Ureter (tissue), 1 donor: ENCODE data around the gene PMIS2. TPM values are rescaled to one million over a fixed set of nuclear protein-coding genes. Genes with fewer than 3 reads are reported as not detected.
"Not testable (repeated sequence)": the region's sequence is repeated elsewhere in the genome, so short reads cannot be mapped to it uniquely, and the experiment has no call there.

Experiments used
- DNase-seq: peaks from one replicate; pipeline ENCODE4 v3.0.0-alpha.2; 2020; ENCODE audit warnings: low spot score
- total RNA-seq: library from RNA; stranded (reverse); gene quantifications from one replicate; pipeline ENCODE4 v1.2.4, GENCODE V29; 2023
- donor health status: DM: yes; HTN: yes; CAD: no.

Gene PMIS2
- total RNA-seq, 1 donor from 2014 or later = not detected

DNA sequence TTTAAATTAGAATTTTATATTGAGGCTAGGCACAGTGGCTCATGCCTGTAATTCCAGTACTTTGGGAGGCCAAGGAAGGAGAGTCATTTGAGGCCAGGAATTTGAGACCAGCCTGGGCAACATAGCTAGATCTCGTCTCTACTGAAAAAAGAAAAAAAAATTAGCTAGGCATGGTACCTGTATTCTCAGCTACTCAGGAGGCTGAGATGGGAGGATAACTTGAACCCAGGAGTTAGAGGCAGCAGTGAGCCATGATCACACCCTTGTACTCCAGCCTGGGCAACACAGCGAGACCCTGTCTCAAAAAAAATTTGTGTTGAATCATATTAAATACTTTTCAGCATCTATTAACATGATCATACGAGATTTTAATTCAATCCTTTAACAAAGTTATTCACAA is 4.9 kb downstream of the PMIS2 start:
- DNase-seq = no peak

DNA sequence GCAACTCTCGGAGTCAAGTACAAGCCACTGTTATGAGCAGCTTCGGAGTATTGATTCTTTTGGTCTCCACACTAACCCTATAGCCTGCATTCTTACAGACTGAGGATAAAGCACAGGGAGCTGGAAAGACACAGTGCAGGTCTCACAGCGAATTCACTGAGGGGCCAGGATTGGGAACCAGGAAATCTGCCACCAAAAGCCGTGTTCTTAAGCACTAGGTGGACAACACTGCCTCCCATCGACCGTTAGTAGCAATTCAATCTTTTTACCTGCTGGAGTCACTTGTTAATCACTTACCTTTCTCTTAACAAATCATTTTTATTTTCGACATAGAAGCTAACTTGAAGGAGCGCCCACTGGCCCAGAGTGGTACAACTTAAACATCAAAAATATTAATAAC is 6.3 kb downstream of the PMIS2 start:
- DNase-seq = no peak

DNA sequence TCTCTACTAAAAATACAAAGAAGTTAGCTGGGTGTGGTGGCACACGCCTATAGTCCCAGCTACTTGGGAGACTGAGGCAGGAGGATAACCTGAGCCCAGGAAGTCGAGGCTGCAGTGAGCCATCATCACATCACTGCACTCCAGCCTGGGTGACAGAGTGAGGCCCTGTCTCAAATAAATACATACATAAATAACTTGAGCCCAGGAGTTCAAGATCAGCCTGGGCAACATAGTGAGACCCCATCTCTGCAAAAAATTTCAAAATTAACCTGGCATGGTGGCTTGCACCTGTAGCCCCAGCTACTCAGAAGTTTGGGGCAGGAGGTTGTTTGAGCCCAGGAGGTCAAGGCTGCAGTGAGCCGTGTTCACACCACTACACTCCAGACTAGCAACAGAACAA is 9.1 kb downstream of the PMIS2 start:
- DNase-seq = not testable (repeated sequence)

DNA sequence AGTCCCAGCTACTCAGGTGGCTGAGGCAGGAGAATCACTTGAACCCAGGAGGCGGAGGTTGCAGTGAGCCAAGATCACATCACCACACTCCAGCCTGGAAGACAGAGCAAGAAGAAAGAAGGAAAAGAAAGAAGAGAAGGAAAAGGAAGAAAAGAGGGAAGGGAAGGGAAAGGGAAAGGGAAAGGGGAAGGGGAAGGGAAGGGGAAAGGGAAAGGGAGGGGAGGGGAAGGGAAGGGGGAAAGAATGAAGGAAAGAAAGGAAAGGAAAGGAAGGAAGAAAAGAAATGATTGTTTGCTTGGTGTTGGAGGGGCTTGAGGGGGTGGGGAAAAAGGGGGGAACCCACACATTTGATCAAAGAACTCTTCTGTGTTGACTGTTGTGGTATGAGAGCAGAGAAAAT is 10.0 kb downstream of the PMIS2 start:
- no peak for DNase-seq

DNA sequence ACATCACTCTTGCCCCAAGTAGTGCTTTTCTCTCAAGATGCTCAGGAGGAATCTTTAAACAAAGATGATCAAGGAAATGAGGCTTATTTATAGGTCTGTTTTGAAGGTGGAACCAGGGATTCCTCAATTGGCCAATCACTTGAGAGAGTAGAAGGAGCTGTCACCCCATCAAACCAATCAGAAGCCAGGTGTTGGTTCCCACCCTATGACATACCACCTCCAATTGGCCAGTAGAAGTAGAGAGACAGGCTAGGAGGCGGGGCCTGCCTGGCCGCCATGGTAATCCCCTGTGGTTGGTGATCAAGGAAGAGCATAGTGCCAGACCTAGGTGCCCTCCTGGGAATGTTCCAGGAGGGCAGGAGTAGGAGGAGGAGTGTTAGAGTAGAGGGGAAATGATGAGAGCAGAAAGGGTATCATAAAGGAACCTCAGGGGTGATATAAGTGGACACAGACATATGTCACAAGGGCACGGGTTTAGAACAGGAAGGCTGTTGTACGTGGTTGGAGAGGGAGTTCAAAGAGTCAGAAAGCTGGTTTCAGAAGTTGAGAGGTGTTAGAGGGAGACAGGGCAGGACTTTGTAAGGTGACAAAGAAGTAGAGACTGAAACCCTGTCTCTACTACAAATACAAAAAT is 10.5 kb downstream of the PMIS2 start:
- no peak for DNase-seq

DNA sequence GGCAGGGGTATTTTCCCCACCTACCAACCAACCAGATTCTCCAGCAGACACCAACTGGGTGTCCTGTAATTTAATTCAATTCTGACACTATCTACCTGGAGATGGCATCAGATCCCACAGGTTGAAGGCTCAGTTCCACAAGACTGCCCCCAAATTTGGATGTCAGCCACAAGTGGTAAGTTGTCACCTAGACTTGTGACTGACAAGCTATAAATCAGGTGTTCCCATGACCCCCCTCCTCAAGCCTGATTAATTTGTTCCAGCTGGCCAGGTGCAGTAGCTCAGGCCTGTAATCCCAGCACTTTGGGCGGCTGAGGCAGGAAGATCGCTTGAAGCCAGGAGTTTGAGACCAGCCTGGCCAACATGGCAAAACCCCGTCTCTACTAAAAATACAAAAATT is 16.0 kb downstream of the PMIS2 start:
- DNase-seq = no peak

DNA sequence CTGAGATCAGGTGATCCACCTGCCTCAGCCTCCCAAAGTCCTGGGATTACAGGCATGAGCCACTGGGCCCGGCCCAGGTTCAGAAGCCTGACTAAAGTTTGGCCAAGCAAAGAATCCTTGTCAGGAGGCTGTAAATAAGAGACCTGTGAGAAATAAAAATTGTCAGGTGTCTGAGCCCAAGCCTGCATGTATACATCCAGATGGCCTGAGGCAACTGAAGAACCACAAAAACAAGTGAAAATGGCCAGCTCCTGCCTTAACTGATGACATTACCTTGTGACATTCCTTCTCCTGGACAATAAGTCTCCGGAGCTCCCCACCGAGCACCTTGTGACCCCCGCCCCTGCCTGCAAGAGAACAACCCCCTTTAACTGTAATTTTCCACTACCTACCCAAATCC is 18.5 kb downstream of the PMIS2 start:
- DNase-seq = not testable (repeated sequence)

DNA sequence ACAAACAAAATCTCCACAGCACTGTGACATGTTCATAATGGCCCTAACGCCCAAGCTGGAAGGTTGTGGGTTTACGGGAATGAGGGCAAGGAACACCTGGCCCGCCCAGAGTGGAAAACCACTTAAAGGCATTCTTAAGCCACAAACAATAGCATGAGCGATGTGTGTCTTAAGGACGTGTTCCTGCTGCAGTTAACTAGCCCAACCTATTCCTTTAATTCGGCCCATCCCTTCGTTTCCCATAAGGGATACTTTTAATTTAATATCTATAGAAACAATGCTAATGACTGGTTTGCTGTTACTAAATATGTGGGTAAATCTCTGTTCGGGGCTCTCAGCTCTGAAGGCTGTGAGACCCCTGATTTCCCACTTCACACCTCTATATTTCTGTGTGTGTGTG is 21.2 kb downstream of the PMIS2 start:
- not testable (repeated sequence) for DNase-seq

DNA sequence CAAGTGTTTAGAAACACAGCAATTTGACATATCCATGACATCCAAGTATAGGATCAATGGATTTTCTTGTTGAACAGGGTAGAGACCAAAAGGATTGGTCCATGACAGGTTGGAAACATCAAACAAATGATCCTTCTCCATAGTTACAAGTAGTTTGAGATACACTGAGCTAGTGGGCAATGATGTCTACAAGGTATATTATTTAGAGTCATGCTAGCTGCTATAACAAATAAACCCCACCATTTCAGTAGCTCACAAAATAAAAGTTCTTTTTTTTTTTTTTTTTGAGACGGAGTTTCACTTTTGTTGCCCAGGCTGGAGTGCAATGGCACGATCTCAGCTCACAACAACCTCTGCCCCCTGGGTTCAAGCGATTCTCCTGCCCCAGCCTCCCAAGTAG is 21.7 kb downstream of the PMIS2 start:
- no peak for DNase-seq

DNA sequence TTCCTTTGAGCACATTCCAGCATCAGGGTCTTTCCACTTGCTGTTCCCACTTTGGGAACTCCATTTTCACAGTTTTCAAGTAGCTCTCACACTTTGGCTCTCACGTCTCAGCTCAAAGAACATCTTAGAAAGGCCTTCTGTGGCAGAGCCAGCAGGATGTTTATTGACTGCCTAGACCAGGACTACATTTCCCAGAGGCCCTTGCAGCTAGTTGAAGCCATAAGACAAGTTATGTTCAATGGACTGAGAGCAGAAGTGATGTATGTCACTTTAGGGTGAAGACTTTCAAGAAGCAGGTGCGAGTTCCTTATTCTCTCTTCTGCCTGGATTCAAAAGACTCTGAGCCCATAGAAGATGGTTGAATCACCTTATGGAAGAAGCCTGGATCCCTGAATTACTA is 22.3 kb downstream of the PMIS2 start:
- no peak for DNase-seq

DNA sequence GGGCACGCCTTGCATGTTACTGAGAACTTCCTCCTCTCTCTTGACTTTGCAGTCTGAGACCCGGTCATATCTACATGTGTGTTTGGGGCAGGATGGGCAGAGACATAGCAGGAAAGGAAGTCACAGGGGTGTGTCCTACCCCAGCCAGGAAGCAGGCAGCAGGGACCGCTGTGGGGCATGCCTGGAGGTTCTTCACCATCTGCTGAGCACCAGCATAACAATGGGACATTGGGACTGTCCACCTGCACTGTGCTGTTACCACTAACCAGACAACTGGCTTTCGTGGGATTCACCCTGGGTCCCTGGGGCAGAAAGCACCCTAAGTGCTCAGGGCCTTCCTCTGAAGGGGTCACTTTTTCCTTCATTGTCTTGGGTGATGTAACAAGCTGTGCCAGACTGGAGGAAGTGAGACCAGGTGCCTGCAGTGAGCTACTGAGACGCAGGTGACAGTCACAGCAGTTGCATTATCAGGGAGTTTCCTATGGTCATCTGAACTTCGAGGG is 23.9 kb downstream of the PMIS2 start:
- no peak for DNase-seq

DNA sequence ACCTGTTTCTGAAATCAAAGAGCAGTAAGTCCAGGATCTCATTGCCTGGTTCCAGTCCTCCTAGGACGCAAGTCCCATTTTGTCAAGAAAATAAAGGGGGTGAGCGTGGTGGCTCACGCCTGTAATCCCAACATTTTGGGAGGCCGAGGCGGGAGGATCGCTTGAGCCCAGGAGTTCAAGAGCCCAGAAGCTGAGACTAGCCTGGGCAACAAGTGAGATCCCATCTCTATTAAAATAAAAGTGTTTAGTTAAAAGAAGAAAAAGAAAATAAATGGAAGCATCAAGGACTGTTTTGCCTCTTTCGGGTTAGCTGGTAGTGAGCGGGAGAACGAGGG is 26.2 kb downstream of the PMIS2 start:
- no peak for DNase-seq

DNA sequence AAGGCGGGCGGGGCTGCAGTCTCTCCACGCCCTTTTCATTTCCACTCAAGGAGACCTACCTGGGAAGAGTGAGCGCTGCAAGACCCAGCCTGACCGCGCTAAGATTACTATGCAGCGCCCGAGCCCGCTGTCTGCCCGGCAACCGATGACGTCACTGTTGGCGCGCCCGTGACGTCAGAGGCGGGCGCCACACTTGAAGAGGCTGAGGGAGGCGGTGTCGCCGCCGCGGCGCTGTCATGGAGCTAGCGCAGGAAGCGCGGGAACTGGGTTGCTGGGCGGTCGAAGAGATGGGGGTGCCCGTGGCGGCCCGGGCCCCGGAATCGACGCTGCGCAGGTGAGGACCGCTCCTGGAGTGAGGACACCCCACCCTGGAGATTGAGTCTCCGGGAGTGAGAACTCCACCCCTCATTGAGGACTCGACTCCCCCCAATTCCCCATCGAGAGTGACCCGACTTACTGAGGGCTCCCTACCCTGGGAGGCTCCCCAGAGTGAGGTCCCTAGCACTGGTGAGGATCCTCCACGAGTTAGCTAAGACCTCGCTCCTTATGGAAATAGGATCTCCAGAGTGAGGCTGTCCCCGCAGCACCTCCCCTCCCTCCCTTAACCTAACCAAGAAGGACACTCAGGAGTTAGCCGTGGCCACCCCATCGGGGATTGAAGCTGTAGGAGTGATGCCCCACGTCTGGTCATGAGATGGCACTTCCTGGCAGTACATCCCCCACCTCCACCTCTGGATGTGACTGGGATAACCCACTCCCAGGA is 26.8 kb downstream of the PMIS2 start, which contains the start of gene HAUS5:
Gene HAUS5 (plus strand): TSS at position 177 of the 763 bp plus-strand sequence. CDS start 60 bp downstream, at position 237.
- peak; percentile 94 for DNase-seq

DNA sequence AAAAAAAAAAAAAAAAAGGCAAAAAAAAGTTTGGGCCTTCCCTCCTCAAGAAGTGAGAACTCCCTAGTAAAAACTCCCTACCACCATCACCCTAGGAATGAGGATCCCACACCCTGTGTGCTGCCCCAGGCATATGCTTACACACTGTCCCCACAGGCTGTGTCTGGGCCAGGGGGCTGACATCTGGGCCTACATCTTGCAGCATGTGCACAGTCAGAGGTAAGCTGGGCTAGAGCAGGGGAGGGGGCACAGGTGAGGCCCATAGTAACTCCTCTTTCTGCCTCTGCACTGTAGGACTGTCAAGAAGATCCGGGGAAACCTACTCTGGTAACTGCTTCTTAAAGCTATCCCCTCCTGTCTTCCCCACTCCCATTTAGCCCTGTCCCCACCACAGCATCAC is 27.6 kb downstream of the PMIS2 start:
- DNase-seq = no peak

DNA sequence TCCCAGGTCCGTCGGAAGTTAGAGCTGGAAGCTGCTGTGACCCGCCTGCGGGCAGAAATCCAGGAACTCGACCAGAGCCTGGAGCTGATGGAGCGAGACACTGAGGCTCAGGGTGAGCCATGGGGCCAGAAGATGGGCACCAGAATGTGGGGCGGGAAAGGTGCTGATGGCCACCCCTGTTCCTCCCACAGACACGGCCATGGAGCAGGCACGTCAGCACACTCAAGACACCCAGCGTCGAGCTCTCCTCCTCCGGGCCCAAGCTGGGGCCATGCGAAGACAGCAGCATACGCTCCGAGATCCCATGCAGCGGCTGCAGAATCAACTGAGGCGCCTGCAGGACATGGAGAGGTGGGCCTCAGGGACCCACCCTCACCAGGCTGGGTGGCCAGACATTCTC is 29.1 kb downstream of the PMIS2 start:
- no peak for DNase-seq

DNA sequence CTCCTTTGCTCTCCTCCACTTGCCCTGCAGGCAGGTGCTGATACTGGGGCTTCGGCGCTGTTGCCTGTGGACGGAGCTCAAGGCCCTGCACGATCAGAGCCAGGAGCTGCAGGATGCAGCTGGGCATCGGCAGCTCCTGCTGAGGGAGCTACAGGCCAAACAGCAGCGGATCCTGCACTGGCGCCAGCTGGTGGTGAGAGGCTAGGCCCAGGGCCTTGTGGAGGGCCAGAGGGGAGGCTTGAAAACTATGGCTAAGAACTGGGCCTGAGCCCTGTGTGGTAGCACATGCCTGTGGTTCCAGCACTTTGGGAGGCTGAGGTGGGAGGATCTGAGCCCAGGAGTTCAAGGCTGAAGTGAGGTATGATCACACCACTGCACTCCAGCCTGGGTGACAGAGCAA is 32.9 kb downstream of the PMIS2 start:
- no peak for DNase-seq

DNA sequence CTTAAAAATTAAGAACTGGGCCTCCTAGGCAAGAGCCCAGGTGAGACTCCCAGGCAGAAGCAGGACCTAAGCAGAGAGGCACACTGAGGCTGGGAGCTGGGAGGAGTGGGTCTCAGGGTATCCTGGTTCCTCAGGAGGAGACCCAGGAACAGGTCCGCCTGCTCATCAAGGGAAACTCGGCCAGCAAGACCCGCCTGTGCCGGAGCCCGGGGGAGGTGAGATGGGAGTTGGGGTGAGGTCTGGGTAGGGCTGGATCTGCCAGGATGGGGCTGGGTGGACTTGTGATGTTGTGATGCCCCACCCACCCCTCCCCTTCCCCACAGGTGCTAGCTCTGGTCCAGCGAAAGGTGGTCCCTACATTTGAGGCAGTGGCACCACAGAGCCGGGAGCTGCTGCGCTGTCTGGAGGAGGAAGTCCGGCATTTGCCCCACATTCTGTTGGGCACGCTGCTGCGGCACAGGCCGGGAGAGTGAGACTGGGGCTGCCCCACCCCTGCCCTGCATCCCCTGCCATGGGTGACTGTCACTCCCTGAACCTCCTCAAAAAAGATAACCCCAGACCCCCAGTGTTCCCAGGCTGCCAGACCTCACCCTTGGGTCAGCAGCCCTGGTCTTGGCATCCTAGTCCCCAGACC is 33.4 kb downstream of the PMIS2 start:
- no peak for DNase-seq

DNA sequence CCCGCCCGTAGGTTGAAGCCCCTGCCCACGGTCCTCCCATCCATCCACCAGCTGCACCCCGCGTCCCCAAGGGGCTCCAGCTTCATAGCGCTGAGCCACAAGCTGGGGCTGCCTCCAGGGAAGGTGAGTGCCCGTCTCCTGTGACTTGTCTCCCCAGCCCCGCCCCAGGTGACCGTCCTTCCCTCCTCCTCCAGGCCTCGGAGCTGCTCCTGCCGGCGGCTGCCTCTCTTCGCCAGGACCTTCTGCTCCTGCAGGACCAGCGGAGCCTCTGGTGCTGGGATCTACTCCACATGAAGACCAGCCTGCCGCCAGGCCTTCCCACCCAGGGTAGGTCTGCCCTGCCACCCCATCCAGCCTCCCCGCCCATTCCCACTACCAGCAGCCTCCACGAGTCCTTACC is 34.0 kb downstream of the PMIS2 start:
- DNase-seq = no peak

DNA sequence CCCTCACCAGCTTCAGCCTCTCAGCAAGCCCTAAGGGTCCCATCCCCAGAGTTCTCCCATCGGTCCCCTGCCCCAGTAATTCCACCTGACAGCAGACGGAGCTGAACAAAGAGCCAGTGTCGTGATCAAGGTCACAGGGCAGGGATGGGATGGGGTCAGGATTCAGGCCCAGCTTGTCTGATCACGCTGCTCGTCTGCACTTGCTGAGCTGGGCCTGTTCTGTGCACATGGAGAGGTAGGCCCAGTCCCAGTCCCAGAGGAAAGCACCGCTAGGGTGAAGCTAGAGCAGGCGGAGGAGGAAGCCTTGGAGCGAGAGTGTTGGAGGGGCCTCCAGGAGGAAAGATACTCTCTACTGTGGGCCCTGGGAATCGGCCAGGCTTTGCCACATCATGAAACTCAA is 35.7 kb downstream of the PMIS2 start:
- DNase-seq = no peak

DNA sequence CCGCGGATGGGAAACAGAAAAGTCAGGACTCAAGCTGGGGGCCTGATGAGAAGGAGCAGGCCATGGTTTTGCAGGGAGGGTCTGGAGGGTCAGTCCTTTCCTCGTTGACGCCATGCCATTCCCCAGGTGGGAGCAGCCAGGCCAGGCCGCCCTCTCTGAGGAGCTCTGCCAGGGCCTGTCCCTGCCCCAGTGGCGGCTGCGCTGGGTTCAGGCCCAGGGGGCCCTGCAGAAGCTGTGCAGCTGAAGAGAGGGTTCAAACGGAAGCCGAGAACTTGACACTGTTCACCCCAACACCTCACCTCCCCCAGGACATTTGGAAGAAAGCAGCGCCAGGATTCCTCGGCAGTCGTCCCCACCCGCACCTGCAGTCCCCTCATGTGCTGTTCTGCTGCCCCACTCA is 36.8 kb downstream of the PMIS2 start:
- DNase-seq = no peak

DNA sequence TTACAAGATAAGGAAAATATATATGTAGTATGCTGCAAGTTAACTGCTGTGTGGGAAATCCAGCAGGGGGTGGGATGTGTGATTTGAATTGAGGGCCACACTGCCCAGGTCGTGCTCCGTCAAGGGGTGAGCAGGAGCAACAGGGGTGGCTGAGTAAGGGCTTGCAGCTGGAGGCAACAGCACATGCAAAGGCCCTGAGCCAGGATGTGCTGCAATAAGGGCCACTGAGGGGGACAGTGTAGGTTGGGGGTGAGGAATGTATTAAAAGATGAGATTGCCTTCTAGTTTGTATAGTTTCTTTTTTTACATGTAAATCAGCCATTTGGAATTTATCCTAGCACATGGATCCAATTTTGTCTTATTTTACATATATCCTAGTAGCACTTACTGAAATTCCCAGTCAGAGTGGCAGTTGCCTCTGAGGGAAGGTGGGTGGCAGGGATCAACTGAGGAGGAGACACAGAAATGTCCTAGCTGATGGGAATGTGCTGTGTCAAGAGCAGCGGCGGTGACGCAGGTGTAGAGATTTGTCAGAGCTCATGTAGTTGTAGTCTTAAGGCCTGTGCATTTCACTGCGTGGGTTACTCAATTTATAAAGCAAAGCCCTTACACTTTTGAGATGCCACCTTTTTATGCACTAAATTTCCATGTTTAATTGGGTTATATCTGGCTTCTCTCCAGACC is 37.5 kb downstream of the PMIS2 start:
- no peak for DNase-seq

DNA sequence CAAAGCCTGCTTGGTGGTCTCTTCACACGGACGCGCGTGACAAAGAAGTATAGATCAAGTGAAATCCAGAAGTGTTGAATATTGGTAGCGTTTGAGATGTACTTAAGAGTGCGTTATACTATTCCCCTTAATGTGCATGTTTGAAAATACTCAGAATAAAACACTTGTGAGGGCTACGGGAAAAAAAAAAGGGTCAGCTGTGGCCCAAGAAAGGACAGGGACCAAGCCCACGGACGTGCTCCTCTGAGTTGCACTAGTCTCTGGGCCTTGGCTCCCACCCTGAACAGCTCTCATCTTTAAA is 42.2 kb downstream of the PMIS2 start:
- DNase-seq = no peak
